Activated naive CD4-positive, alpha-beta T cell (primary cell): Measurements from ENCODE around the gene GPR180.
A peak's percentile ranks its signal among the peaks of the same experiment; 100 is the strongest.

ENCODE experiments used
- DNase-seq, 4 experiments: peaks; one replicate each; lab custom pipeline; 2025; lab: John Stamatoyannopoulos, UW

Gene GPR180

DNA sequence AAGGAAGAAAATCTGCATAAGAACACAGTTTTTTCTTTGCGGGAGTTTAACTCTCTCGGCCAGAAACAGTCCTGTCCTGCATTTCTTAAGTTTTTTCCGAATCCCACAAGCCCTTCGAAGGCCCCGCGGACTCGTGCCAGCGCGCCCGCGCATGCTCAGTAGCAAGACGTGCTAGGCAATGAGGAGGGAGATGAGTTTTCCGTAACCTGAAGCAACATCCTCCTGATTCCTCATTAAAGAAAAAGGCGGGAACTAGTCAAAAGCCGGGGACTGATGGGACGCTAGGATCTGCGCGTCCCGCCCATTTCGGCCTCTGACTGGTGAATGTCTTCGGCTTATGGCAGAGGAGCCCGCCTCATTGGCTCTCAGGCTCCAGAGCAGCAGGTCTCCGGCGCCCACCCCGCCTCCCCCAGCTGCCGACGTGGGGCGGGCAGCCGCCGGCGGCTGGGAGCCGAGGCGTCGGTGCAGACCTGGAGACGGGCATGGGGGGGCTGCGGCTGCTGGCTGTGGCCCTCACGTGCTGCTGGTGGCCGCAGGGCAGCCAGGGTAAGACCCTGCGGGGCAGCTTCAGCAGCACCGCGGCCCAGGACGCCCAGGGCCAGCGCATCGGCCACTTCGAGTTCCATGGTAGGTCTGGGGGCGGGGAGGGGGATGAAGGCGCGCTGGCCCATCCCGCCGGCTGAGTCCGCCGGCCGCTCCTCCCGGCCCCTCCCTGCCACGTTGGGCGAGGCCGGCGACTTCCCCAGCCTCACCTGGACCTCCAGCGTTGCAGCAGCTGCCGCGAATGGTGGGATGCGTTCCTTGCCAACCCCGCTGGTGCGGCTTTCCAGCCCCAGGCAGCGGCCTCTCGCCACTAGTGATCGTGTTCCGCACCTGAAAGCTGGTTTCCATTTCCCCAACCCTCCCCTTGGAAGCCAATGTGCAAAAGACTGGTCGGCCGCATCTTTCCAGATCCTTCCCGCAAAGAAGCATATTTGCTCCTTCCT is at the start of gene GPR180:
GPR180 (plus strand) TSS at position 412 of the 986 bp plus-strand sequence; CDS start at position 483, 71 bp downstream.
- DNase-seq, result peak; percentile 65 to 82 (median 66)

DNA sequence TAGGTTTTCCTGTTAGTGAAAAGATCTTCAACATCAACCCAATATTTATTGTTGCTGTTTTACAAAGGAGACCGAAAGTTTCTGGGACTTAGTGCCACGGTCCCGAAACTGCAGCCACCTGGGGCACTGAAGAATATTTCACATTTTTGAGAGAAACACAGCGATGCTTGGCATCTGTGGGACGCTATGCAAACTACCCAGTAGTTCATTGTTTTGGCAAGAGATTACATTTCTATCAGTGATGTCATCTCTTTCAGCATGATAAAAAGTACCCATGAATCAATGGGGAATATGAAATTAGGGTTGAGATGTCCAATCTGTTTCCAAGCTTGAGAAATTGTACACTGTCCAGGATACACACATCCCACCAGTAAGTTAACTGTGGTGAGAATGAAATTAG is 49.6 kb upstream of the GPR180 start:
- no peak for DNase-seq

DNA sequence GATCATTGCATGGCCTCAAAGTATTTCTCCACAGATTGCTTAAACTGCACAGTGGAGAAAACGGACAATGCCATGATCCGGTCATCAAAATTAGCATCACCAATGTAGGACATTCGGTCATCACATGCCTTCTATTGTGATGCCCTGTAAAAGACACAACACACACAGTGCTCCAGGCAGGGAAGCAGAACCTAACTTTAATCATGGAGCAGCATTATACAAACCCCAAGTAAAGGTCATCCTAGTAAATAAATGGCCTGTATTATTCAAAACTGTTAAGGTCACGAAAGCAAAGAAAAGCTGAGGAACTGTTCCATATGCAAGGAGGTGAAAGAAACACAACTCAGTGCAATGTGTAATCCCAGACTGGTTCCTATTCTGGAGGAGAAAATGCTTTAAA is 47.9 kb upstream of the GPR180 start:
- no peak for DNase-seq

DNA sequence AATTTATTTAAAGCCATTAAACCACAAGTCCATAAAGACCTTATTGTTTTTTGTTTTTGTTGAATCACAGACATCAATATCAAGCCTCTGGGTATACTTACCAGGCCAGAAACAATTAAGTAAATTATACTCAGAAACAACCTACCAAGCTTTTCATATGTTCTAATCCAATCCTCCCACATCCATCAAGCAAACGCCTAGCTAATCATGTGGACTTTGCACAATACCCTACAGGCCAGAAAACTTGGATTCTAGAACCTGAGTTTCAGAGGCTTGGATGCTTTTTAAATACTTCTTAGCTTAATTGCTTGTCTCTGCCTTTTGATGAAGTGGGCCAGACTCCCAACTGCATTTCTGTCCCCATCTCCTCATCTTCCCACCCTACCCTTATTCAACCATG is 45.6 kb upstream of the GPR180 start:
- DNase-seq, result no peak

DNA sequence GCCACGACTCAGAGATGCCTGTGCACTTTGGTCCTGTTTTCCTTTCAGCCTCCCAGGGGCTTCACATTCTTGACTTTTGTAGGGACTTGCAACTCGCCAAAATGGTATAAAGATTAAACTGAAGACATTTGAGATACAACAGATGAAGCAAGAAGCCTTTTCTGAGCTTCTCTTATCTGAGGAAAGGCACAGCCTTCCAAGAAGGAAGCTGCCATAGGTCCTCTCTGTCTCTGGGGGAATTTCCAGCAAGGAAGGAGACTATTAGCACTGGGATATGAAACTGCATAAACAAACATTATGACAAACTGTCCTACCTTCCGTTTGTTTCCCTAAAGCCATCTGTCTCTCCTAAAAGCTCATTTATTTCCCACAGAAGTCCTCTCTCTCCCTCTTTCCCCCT is 45.0 kb upstream of the GPR180 start:
- DNase-seq, result no peak

DNA sequence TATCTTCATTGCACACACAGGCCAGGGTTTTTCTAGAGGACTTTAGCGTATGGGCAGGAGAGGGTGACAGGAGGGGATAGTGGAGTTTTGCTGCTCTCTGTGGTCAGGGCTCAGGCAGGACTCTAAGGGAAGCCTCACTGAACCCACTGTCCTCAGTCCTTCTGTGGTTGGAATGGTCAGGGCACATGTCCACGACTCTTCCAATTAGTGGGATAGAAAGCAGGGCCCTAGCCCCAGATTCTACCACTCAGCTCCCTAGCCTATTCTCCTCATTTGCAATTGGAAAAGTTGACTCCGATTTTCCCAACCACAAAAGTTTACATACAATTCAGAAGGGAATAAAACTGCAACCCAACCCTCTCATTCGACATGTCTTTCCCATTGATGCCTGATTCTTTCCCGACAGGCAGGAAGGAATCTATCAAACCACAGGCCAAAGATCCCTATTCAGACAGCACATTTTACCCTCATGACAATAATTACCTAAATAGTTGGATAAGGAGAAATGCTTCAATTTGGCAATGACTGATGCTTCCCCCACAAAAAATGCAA is 43.9 kb upstream of the GPR180 start:
- no peak for DNase-seq

DNA sequence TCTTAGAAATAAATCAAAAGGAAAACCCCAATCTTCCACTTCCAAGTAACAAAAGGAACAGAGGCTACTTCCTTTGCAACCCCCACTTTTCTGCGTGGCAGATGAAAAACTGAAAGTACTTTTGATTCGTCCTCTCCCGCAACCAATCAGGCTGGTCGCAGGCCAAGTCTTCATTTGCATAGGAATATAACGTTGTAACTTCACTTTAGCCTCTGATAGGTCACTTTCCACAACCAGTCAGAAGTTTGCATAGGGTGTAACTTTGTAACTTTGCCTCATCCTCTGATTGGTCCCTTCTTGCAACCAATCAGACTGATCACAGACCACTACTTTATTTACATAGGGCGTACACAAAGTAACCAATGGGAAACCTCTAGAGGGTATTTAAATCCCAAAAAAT is 42.9 kb upstream of the GPR180 start:
- DNase-seq, result no peak

DNA sequence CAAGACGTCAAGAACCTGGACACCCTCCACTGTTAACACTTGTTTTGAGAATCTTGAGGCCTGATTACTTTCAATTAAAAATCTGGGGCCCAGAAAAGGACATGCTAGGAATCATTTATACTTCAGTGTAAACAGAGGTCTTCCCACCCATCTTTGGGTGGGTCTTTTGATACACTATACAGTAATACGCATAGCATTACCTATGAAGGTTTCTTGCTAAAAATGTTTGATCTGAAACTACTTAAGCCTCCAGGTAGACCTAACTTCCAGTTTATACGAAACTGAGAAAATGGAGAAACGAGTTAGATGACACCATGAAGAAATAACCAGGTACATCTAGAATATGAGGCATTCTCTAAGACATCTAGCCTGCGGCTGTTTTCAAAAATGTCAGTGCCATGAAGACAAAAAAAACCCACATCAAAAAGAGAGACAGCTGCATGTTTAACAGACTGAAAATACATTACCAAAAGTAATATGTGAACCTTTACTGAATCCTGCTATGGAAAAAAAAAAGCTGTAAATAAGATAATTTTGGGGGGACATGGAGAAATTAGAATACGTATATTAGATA is 42.3 kb upstream of the GPR180 start:
- no peak for DNase-seq

DNA sequence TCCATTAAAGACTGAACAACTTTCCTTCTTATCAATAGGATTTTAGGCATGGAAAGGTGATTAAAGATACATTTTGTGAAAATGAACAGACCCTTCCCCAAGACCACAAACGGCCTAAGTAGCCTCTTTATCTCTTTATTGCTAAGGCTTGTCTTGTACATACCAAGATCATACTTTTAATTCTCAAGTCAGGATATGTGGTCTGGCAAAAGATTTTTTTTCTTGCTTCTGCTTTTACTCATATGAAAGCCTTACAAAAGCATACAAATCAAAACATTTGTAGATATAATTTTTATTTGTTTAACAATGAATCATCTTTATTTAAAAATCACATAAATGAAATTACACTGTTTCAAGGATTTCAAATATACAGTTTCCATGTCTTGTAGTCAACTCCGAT is 41.5 kb upstream of the GPR180 start:
- no peak for DNase-seq

DNA sequence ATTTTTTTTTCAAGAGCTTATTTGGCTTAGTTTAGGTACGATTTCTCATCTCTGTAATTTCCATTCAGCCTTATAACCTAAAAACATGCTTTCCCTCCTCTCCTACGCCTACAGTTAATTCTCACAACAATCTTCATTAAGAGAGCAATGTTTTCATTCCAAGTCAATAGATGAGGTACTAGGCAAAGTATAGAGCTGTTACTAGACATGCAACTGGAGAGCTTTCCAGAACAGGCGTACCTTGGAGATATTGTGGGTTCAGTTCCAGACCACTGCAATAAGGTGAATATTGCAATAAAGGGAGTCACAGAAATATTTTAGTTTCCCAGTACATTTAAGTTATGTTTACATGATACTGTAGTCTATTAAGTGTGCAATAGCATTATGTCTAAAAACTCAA is 40.5 kb upstream of the GPR180 start:
- DNase-seq, result no peak

DNA sequence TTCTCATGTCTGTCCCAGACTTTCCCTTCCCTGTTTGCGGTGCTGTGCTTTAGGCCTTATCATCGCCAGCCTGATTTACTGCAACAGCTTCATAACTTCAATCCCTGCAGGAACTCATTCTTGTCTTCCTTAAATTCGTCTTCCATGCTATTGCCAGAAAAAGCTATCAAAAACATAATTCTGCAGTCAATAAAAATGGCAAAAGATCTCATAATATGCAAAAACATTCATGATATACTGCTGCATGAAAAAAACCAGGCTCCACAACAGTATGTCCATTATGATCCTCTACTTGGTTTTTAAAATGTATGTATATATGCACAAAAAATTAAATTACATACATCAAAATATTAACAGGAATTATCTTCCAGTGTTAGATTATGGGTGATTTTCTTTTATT is 34.1 kb upstream of the GPR180 start:
- DNase-seq, result no peak

DNA sequence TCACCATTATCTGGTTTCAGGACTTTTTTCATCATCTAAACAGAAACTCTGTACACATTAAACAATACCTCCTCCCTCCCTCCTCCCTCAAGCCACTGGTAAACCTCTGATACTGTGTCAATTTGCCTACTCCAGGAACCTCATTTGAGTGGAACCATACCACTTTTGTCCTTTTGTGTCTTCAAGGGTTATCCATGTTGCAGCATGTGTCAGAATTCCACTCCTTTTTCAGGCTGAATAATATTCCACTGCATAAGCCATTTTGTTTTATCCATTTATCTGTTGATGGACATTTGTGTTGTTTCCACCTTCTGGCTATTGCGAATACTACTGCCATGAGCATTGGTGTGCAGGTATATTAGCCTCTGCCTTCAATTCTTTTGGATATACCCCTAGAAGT is 33.2 kb upstream of the GPR180 start:
- no peak for DNase-seq

DNA sequence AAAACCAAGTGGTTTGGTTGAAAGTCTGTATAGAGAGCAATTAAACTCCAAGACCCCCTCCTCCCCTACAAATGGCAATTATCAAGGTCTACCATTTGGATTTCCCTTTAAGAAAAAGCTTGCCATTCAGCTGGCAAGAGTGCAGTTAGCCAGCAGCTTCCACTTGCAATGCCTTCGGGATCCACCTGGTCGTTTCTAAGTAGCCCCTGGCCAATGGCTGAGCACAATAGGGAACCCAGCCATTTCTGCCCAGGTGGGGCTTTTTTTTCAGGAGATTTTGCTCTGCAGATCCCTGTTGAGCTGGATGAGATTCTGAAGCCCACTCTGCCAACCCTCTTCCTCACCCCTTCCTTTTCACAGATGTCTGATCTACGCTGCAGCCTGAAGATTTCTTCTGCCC is 32.0 kb upstream of the GPR180 start:
- no peak for DNase-seq

DNA sequence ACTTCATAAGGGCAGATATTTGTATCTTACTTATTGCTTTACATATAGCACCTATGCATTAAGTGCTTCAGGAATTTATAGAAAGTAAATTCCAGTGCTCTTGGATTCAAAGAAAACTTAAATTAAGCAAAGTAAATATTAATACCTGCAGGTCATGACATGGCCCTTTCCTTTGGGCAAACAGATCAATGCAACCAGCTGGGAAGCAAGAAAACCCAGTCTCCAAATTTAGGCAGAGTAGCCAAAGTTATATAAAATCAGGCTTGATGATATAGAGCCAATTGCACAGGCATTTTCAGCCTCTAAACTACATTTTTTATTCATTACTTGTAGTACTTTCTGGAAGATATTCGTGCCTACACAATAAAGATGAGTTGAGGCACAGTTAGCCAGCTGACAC is 22.6 kb upstream of the GPR180 start:
- no peak for DNase-seq

DNA sequence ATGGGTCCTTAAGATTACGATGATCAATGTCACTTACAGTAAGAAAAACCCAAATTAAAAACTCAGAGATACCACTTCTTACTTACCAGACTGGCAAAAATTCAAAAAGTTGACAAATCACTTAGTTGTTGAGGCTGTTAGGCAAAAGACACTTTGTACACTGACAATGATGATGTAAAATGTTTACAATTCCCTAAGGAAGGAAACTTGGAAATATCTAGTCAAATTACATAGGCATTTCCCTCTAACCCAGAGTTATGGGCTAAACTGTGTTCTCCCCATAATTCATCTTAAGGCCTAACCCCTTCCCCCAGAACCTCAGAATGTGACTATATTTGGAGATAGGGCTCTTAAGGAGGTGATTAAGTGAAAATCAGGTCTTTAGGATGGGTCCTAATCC is 17.7 kb upstream of the GPR180 start:
- DNase-seq, result no peak

DNA sequence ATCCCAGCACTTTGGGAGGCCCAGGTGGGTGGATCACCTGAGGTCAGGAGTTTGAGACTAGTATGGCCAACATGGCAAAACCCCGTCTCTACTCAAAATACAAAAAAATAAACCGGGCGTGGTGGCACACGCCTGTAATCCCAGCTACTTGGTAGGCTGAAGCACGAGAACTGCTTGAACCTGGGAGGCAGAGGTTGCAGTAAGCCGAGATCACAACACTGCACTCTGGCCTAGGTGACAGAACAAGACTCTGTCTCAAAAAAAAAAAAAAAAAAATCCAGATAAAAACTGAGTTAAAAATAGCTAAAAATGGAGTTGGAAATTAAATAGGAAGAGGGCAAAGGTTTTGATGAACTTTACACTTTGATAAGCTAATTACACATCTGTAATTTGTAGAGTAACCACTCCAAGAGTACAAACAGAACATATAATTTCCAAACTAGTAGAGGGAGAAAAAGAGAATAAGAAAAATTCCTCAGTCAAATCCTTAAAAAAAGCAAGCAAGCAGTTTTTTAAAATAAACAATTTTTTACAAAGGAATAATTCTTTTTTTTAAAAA is 16.0 kb upstream of the GPR180 start:
- no peak for DNase-seq

DNA sequence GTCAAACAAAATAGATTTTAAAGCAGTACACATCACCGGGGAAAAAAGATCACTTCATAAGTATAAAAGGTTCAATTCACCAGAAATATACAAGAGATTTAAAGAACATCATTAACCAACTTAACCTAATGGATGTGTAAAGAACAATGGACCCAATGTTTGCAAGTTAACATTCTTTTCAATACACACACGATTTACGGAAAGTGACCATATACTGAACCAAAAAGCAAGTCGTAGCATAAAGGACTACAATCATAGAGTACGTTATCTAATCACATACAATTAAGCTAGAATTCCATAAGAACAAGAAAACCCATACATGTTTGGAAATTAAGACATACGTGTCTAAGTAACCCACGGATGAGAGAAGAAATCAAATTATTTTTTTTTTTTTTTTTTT is 15.3 kb upstream of the GPR180 start:
- no peak for DNase-seq

DNA sequence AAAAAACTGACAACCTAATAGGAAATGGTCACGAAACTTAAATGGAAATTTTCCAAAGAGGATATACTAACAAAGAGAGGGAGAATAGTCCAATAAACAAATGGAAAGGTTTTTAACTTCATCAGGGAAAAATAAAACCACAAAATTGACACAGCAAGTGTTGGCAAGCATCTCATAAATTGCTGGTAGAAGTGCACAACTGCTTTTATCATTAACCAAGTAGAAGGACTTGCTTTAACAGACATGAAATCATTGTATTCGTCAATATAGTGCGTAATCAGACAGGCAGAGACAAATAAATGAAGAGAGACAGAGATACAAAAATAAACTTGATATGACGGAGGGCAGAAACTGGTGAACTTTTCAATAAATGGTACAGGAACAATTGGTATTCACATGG is 13.1 kb upstream of the GPR180 start:
- no peak for DNase-seq

DNA sequence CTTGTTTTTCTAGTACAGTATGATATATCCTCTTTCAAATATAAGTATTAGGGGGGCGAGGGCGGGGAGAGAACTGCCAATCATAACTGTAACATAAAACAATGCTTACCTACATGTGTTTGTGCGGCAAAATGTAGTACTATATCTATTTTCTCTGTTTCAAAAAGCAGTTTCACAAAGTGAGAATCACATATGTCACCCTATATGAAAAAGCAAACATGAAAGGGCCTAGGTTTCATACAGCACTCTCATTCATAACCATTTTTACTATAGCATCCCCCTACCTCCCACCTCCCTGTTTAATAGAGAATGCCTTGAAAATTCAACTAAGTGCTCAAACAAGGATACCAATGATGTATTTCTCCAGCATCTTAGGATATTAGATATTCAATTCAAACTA is 10.9 kb upstream of the GPR180 start:
- no peak for DNase-seq

DNA sequence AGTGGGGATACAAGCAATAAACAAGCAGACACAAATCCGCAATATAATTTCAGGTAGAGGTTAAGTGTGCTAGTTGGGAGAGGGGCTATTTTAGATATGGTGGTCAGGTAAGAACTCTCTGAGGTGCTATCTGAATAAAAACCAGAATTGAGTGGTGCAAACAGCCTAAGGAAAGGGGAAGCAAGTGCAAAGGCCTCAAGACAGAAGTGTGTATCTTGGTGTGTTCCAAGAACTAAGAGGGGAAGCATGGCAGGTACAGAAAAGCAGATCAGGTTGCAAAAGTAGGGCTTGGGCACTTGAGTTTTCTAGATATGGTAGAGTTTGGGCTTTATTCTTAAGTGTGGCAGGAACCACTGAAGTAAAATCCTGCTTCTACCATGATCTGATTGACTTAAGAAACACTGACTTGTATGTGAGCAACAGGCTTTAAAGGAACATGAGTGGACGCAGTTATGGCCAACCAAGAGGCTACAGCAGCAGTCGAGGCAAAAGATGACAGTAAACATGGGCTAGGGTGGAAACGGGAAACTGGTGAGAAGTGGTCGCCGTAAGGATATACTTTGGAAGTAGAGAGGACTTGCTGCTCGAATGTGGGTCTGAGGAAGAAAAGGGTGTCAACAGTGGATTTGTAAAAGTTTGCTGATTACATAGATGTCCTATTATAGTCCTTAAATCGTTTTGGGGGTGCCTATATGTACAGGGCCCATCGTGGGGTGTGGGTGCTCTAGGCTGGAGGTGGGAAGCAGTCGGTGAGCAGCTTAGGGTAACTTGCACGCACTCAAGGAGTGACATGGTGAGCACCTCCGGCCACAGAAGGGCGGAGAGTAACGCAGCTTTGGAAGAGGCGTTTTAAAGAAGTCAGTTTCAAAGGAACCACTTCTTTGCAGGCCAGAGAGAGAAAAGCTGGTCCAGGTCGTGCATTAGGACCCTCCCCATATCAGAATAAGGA is 6.4 kb upstream of the GPR180 start:
- peak in 1 of 4 experiments; percentile 9 for DNase-seq

DNA sequence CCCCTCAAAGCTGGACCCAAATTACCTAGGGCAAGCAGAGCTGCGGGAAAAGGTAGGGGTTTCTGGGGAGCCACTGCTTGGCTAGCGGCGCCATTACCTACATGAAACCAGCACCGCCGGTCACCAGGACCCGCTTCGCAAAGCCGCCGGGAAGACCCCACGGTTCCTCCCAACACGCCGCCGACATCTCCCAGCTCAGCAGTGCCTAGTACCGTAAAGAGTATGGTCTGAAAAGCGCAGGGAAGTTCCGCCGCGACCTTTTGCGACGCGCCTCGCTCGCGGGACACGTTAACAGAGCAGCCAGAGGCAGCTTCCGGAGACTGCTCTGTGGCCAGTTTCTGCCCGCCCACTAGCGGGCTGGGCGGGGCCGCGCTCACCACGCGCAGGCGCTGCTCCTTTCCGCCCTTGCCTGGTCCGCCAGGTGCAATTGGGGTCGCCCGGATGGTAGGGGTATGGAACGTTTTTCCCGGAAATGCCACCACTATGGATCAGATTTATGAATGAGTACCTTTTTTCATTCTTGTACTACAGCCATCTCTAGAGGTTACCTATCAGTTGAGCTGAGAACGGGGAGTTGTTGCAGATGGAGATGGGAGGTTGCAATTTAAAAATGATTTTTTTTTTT is 5.6 kb upstream of the GPR180 start, which contains the start of gene TGDS:
TGDS (minus strand) TSS at position 203 of the 625 bp plus-strand sequence; CDS start at position 187, 16 bp downstream.
- peak; percentile 55 to 77 (median 64) for DNase-seq
